Inflammatory macrophage (primary cell): ENCODE measurements around the gene SNPH.

Source experiments
- DNase-seq, 2 donors: peaks; one replicate each; pipeline ENCODE4 v3.0.0-alpha.2; 2020 to 2022

SNPH gene

DNA sequence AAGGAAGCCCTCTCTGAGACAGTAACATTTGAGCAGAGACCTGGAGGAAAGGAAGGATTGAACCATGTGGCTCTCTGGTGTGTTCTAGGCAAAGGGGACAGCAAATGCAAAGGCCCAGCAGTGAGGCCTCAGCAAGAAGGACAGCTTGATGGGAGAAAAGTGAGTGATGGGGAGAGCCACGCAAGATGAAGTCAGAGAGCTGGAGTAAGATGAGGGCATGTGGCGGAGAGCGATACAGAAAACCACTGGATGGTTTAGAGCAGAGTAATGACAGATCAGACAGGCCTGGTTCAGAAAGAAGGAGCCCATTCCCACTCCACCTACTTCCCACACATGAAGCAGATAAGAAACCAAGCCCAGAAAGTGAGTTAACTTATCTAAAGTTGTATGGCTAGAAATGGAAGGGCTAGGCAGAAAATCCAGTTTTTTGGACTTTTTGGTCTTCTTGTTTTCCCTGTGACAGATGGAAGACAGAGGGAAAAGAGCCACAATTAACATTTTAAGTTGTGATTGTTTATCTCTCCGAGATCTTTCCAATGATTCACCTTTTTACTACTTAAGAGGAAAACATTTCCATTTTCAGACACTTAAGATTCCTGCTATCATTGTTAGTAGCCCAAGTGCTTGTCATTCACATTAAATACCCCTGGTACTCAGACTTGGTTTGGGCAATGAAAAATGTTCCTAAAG, 723 bp upstream of the SNPH start:
- DNase-seq = no peak

DNA sequence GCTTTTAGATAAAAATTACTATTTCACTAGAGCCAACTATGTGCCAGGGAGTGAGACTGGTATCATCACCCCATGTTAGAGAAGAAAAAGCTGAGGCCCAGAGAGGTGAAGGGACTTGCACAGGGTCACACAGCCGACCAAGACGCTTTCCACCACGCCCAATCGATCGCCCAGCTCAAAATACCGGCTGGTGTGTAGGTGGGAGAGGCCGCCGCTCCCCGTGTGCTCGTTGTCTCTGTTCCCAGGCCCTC, 253 bp upstream of the SNPH start:
- no peak for DNase-seq

DNA sequence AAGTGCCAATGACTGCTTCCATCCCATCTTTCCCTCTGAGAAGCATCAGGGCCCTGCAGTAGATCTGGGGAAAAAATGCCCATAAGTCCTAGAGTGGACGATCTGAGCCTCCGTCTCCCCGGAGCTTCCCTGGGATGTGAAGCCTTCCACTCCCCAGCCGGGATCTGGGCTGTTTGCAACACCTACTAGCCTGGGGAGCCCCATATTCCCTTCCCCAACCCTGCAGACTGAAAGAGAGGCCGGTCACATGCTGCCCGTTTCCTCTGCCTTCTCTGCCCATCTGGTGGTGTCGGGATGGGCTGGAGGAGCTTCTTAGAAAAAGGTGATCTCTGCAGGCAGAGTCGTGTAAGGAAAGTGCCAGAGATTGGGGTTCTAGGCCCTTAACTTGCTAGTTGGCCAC, 1.1 kb downstream of the SNPH start:
- no peak for DNase-seq

DNA sequence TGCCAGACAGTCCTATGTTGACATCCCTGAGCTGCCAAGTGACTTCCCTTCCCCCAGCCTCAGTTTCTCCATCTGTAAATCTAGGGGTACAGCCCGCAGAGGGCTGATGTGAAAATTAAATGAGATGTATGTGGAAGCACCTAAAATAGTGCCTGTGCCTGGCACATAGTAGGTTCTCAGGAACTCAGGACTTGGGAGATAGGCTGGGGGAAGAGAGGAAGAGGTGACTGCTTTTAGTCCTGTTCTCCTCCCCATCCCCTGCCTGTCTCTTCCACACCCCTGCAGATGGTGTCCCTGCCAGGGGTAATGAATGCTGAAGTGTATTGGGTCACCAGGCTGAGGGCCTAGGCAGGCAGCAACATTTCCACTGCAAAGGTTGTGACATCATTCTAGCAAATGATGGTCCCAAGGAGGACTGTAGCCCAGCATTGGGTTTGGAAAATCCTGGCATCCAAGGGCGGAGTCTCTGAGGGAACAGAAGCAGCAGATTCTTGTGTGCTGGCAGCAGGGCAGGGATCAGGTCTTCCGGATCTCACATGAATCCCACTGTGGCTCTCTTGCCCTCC, 1.8 kb downstream of the SNPH start:
- DNase-seq = no peak

DNA sequence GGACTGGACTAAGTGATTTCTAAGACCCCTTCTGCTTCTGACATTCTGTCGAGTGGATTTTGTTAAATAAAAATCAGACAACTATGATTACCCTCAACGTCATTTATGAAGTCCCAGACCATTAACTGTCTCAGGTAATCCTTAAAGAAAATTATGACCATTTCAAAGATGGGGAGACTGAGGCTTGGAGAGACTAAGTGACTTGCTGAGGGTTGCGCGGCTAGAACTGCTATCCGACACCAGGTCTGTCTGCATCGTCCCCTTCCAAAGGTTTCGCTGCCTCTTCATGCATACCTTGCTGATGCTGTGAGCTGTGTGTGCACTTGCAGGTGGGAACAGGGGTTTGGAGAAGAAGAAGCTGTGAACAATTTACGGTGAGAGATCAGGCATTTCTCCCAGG, 3.1 kb downstream of the SNPH start:
- DNase-seq = no peak

DNA sequence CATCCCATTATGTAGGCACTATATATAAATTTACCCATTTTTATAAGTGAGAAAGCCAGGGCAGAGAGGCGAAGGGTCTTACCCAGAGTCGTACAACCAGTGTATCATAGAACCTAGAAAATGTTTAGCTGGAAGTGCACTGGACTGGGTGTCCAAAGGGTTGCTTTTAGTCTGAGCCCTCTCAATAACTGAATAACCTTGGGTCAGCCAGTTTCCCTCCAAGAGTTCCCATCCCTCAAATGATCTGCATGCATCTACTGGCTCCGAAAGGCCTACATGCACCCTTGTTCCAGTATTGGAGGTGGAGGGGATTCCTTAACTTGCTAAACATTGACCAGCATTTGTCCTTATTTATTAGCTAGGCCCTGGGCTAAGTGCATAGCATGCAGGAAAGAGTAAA, 3.8 kb downstream of the SNPH start:
- DNase-seq = no peak

DNA sequence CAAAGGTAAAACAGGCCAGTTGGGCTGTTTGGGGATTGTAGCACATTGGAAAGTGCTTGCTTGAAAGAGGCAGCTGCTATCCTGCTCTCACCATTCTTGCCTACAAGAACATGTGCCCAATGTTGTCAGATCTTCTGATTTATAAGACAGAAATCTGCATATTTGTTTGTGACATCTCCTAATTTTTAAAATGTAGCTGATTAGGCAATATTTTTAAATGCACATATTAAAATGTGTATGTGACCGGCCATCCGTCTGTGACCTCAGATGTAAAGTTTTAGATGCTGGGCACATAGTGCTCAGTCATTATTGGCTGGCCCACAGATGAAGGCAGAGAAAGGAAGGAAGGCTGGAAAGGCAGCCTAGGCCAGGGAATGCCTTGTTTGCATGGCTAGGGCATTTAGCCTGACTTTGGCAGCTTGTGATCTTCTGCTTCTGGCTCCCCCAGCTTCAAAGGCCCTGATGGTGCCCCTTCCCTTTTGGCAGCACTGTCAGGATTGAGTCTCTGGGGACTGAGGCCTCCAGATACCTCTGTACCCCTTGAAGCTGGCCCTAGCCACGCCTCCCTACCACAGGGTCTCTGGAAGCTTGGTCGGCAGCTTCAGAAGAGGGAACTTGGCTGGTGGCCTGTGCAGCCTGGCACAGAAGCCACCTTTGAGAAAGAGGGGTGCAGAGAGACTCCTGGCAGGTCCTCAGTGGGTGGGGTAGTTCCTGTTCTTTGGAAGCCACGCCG, 6.4 kb downstream of the SNPH start:
- DNase-seq = peak in 1 of 2 donors; percentile 9

DNA sequence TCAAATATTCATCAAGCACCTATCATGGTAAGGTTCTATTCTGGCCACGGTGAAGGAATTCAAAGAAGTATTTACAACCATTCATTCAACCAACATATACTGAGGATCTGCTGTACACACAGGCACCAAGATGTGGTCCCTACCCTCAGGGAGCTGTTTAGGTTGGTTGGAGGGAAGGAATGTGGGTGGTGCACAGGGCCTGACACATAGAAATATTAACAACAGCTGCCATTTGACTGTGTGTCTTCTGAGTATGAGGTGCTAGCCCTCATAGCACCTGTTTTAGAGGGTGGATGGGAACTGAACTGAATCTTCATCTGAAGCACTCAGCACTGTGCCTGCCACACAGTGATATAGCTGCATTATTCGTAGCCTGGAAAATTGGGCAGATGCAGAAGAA, 7.3 kb downstream of the SNPH start:
- DNase-seq = no peak

DNA sequence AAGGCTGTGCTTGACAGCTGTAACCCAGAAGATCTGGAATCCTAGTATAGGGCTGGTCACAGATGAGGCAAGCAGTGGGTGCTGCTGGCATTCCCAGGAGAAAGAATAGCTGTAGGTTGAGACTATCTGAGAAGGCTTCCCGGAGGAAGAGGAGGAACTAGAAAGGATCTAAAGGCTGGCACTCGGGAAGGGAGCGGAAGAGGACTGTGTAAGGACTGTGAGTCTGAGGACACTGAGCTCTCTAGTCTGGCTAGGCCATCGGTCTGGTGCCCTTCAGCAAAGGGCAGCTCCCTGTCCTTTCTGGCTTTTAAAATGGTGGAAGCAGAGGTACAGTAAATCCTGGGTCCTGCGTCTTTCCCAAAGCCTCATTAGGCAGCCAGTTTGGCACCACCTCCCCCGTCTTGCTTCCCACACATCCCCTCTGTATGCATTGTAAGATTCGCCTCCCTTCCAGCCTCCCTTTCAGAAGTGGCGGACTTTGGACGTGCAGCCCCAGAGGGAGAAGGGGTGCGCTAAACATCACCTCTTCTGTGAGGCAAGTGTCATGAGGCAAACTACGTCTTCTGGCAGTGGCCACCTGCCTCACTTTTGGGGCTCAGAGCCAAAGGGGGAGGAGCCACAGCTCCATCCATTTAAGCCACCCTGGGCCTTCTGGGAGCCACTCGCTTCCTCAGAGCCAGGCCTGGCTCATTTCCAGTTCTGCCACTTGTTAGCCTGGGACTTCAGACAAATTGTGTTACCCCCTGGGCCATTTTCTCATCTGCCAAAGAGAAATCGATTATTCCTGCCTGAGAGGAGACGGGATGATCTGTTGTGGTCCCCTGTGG, 8.6 kb downstream of the SNPH start:
- DNase-seq = no peak

DNA sequence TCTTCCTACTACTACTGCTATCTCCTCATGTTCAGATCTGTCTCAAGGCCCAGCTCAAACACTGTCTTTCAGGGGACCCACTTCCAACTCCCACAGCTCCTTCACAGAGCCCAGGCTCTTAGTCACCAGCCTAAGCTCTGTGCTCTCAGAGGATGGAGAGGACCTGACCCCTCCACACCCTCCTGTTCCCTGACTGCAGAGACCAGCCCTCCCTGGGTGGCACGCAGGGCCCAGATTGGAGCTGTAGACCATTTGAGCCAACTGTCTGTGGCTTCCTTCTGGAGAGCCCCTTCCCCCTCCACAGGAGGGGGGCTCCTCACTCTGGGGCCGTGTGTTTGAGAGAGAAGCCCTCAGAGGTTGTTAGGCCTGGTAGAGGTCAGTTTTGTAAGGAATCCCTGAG, 9.8 kb downstream of the SNPH start:
- no peak for DNase-seq

DNA sequence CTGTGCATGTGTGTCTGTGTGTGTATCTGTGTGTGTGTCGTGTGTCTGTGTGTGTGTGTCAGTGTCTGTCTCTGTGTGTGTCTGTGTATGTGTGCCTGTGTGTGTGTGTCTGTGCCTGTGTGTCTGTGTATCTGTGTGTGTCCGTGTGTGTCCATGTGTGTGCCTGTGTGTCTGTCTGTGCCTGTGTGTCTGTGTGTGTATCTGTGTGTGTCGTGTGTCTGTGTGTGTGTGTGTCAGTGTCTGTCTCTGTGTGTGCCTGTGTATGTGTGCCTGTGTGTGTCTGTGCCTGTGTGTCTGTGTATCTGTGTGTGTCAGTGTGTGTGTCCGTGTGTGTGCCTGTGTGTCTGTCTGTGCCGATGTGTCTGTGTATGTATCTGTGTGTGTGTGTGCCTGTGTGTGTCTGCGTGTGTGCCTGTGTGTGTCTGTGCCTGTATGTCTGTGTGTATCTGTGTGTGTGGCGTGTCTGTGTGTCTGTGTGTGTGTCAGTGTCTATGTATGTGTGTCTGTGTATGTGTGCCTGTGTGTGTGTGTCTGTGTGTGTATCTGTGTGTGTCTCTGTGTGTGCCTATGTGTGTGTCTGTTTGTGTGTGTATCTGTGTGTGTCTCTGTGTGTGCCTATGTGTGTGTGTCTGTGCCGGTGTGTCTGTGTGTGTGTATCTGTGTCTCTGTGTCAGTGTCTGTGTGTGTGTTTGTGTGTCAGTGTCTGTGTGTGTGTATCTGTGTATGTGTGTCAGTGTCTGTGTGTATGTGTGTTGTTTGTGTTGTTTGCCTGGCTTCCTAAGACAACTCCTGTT, 11.6 kb downstream of the SNPH start:
- DNase-seq = no peak

DNA sequence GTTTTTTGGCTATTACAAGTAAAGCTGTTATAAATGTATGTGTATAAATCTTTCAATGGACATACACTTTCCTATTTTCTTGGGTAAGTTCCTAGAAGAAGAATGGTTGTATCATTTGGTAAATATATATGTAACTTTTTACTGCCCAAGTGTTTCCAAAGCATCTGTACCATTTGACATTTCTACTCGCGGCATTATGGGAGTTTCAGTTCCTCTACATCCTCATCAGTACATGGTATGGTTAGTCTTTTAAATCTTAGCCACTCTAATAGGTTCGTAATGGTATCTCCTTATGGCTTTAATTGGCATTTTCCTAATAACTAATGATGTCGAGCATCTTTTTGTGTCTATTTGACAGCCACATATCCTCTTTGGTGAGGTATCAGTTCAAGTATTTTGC, 12.9 kb downstream of the SNPH start:
- no peak for DNase-seq

DNA sequence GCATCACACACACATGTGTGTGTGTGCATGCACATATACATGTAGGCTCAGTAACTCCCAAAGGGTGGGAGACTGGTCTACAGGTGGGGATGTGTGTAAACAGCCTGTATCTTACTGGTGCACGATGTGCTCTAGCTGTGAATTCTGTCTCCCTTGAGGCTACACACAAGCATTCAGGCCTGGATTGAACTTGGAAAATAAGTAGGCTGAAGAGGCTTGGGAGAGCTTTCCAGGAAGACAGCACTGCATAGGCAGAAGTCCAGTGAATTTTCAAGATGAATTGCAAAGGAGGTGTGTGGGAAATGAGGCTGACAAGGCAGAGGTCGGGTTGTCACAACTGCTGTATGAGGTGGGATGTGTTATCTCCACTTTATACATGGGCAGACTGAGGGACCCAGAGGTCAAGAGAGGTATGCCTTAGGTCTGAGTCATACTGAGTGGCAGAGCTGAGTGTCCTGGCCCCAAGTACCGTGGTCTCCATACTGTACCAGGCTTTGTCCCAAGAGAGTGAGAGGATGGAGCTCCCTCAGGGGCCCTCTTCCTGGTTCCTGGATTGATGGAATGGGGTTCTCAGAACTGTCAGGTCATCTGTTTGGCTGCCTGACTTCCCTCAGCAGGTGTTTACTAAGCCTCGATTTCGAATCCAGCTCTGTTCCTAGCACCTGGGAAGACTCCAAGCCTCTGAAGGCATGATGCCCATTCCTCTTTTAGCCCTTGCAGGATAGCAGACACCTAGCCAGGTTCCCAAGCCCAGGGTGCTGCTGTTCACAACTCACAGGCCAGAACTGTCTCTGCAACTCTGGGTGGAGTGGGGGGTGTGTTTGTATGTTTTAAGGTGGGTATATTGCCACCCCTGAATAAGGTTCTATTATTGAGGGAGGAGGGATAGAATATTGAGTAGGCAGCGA, 14.4 kb downstream of the SNPH start:
- no peak for DNase-seq

DNA sequence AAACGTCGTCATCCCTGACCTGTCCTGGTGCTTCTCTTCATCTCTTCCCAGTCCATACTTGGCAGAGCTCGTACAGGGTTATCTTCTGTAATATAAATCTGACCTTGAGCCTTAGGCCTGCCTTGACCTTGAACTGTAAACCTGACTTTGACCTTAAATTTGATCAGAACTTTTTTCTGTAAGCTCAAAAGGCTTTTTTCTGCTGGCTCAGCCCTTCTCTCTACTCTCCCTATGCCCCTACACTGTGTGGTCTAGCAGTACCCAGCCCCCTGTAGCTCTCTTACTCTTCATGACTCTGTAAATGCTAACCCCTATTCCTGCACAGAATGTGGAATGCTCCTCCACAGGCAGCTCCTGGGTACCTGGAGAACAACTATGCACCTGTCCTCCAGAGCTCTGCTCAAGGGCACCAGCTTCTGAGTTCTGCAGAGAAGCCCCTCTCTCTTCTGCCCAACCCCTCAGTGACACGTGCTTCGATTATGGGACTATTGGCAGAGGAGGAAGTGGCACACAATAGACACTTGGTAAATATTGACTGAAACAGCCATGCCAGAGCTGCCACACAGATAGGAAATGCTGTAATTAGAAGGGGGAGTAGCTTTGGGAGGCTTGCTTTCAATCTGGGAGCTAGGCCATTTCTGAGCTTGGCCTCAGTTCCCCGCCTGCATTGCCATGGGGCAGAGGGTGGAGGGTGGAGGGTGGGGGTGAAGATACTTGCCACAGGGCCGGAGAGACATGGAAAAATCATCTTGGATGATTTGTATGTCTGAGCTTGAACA, 15.4 kb downstream of the SNPH start:
- no peak for DNase-seq

DNA sequence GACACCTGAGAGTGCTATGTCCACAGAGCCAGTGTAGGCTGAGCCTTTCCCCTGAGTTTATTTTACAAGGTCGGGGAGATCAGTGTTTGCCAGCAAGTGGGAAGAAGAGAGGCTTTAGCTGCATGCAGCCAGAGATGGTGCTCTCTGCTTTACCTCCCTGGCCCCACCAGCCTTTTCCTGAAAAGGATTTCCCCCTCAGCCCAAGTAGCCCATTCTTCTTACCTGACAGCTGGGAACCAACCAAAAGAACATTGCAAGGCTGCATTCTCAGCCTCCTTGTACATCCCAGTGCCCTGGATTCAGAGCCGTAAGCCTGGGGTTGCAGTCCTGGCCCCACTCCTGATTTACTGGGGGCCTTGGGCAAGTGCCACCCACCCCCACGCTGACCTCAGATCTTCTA, 16.9 kb downstream of the SNPH start:
- DNase-seq = no peak

DNA sequence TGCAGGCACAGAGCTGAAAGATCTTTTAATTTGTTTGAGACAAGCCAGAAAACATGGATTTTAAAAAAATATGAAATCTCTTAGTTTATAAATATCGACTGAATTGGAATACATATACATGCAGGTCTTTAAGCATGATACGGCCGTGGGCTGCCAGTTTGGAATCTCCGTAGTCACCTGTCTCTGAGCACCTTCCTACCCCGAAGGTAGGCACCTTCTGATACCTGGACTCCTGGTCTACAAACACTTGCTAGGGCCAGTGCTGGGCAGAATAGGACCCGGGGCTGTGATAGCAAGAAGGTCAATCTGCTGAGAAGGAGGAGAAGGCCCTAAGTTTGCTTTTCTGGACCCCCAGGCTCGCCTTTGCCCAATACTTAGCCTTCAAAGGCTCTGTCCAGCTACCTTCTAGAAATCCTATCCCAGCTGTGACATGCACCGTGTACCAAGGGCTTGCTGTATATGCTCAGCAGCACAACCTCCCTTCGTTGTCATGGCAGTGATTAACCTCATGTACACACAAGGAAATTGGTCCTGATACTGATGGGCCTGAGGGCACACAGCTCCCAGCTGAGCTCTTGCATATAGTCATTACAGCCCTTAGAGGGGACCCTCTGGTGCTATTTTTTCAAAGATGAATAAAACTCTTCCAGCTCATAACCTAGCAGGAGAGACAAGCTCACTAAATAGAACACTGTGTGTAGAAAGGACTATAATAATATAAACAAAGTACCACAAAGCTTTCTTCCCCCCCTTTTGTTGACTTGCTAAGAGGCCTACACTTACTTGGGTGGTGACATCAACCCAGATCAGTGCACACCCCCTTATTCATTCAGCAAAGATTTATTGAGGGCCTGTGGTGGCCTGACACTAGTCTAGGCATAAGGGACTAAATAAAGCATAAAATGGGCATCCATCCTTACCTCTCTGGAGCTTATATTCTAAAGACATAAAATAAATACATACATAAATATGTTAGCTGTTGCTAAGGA, 17.7 kb downstream of the SNPH start:
- DNase-seq = no peak

DNA sequence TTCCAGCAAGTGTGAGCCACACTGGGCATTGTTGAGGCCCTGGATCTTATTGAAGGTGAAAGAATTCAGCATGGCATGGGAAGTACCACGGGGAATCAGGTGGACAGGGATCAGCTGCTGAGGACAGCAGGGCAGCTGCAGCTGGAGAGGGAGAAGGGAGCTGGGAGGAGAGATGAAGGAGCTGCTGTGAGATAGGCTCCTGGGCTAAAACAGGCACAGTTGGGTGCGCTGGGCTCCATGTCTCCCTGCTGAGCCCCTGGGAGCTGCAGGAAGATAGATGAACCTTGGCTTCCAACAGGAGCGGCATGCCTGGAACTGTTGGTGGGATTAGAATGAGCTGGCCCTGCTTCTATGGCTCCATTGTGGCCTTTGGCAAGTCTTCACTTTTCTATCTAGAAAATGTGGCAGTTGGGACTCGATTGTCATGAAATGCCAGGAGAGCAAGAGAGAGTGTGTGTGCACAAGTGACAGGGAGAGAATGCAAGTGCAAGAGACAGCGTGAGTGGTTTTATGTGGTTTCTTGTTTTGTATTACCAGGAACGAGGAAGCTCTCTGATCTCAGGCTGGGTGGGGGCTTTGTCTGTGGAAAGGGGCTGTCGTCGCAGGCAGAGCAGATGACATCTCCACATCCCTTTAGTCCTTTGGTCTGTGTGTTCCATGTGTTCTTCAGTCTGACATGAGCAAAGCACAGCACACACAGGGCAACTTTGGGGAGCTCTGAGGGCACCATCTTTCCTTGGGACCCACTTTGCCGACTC, 20.4 kb downstream of the SNPH start:
- DNase-seq = no peak

DNA sequence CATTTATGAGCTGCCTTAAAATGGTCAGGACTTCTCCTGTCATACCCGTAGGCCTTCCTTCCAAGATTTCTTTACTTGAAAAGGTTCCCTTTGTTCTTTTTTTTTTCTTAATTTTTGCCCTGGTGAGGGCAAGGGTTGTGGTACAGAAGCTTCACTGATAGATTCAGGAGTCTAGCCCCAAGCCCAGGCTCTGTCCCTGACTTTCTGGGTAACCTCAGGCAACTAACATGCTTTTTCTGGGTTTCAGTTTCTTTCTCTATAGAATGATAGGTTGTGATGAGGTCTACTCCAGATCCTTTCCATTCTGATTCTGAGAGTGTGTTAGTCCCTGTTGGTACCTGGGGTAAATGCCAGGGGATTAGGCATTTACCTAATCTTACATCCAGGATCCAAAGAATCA, 21.2 kb downstream of the SNPH start:
- DNase-seq = no peak
